H9 (cell line): Measurements from ENCODE around the gene CLMN. TPM values are rescaled to one million over a fixed set of nuclear protein-coding genes. Genes with fewer than 3 reads are reported as not detected.

ENCODE experiments used
- DNase-seq: peaks from one replicate; pipeline ENCODE4 v3.0.0-alpha.2; 2017
- H2AFZ ChIP-seq: one replicate; pipeline ENCODE4 v1.6.1; 2013; ENCODE audit warnings: mild to moderate bottlenecking, low read length, control low read depth, moderate library complexity
- H2AK5ac ChIP-seq: 2 replicates; pipeline ENCODE4 v1.6.1; 2013; ENCODE audit warnings: low read length, control low read depth, mixed read lengths; ENCODE audit not compliant: insufficient read length
- H2BK120ac ChIP-seq: one replicate; pipeline ENCODE4 v1.6.1; 2013; ENCODE audit warnings: low read depth, mild to moderate bottlenecking, low read length, control low read depth, inconsistent platforms; ENCODE audit not compliant: poor library complexity, severe bottlenecking
- H2BK12ac ChIP-seq: 2 replicates; pipeline ENCODE4 v1.6.1; 2013; ENCODE audit warnings: low read length, control low read depth, mixed read lengths, low read depth; ENCODE audit not compliant: insufficient read length
- H2BK15ac ChIP-seq: 2 replicates; pipeline ENCODE4 v1.6.1; 2013; ENCODE audit warnings: low read depth, low read length, control low read depth
- H2BK20ac ChIP-seq: one replicate; pipeline ENCODE4 v1.6.1; 2013; ENCODE audit warnings: low read depth, mild to moderate bottlenecking, low read length, control low read depth, inconsistent platforms; ENCODE audit not compliant: poor library complexity, severe bottlenecking
- H2BK5ac ChIP-seq: 2 replicates; pipeline ENCODE4 v1.6.1; 2013; ENCODE audit warnings: low read length, control low read depth, mixed read lengths; ENCODE audit not compliant: insufficient read length
- H3K14ac ChIP-seq: 2 replicates; pipeline ENCODE4 v1.6.1; 2013; ENCODE audit warnings: low read length, control low read depth; ENCODE audit not compliant: insufficient read depth
- H3K18ac ChIP-seq: 2 replicates; pipeline ENCODE4 v1.6.1; 2013; ENCODE audit warnings: low read depth, mild to moderate bottlenecking, mixed read lengths, low read length, control low read depth; ENCODE audit not compliant: insufficient read length
- H3K23ac ChIP-seq: 2 replicates; pipeline ENCODE4 v1.6.1; 2013; ENCODE audit warnings: low read length, control low read depth, mixed read lengths, low read depth; ENCODE audit not compliant: insufficient read length
- H3K23me2 ChIP-seq: 2 replicates; pipeline ENCODE4 v1.6.1; 2013; ENCODE audit warnings: low read depth, mild to moderate bottlenecking, mixed read lengths, low read length, control low read depth; ENCODE audit not compliant: insufficient read length, poor library complexity, severe bottlenecking
- H3K27ac ChIP-seq: 2 replicates; pipeline ENCODE4 v1.5.1; 2013; ENCODE audit warnings: low read length, control low read depth, mixed read lengths, low read depth; ENCODE audit not compliant: insufficient read length
- H3K27me3 ChIP-seq: 2 replicates; pipeline ENCODE4 v1.6.1; 2013; ENCODE audit warnings: low read length, control low read depth, inconsistent platforms; ENCODE audit not compliant: insufficient read depth
- H3K4ac ChIP-seq: 2 replicates; pipeline ENCODE4 v1.6.1; 2013; ENCODE audit warnings: low read depth, mild to moderate bottlenecking, control low read depth, inconsistent platforms, low read length, moderate library complexity
- H3K4me1 ChIP-seq: 2 replicates; pipeline ENCODE4 v1.6.1; 2013; ENCODE audit warnings: low read length, control low read depth, inconsistent platforms; ENCODE audit not compliant: insufficient read depth
- H3K4me2 ChIP-seq: 2 replicates; pipeline ENCODE4 v1.6.1; 2013; ENCODE audit warnings: low read length, control low read depth, mixed read lengths; ENCODE audit not compliant: insufficient read length, insufficient read depth
- H3K56ac ChIP-seq: 2 replicates; pipeline ENCODE4 v1.6.1; 2013; ENCODE audit warnings: low read depth, mild to moderate bottlenecking, mixed read lengths, low read length, control low read depth; ENCODE audit not compliant: insufficient read length
- H3K79me1 ChIP-seq: 2 replicates; pipeline ENCODE4 v1.6.1; 2013; ENCODE audit warnings: low read depth, mild to moderate bottlenecking, moderate library complexity, low read length, control low read depth, inconsistent platforms; ENCODE audit not compliant: insufficient read depth, poor library complexity, severe bottlenecking
- H3K79me2 ChIP-seq: 2 replicates; pipeline ENCODE4 v1.6.1; 2013; ENCODE audit warnings: low read length, control low read depth, inconsistent platforms; ENCODE audit not compliant: insufficient read depth
- H3K9ac ChIP-seq: 2 replicates; pipeline ENCODE4 v1.6.1; 2013; ENCODE audit warnings: low read length, control low read depth, mixed read lengths; ENCODE audit not compliant: insufficient read length; ENCODE audit errors: extremely low read depth
- H3K9me3 ChIP-seq: one replicate; pipeline ENCODE4 v1.6.1; 2013; ENCODE audit warnings: low read depth, low read length, inconsistent platforms; ENCODE audit not compliant: control insufficient read depth
- H3T11ph ChIP-seq: one replicate; pipeline ENCODE4 v1.6.1; 2013; ENCODE audit warnings: mild to moderate bottlenecking, low read length, control low read depth, inconsistent platforms
- H4K20me1 ChIP-seq: one replicate; pipeline ENCODE4 v1.6.1; 2013; ENCODE audit not compliant: control insufficient read depth, insufficient read length, insufficient read depth
- H4K5ac ChIP-seq: 2 replicates; pipeline ENCODE4 v1.6.1; 2013; ENCODE audit warnings: low read depth, mild to moderate bottlenecking, mixed read lengths, low read length, control low read depth; ENCODE audit not compliant: insufficient read length
- H4K8ac ChIP-seq: replicated peaks from 2 replicates; pipeline ENCODE4 v1.6.1; 2013; ENCODE audit warnings: low read length, control low read depth, mixed read lengths, low read depth; ENCODE audit not compliant: insufficient read length
- H4K91ac ChIP-seq: 2 replicates; pipeline ENCODE4 v1.6.1; 2013; ENCODE audit warnings: low read depth, mild to moderate bottlenecking, moderate library complexity, mixed read lengths, low read length, control low read depth; ENCODE audit not compliant: insufficient read length
- H3K27ac Mint-ChIP-seq, 3 experiments: 2 replicates in 2 of 3; 3 replicates in 1 of 3; pipeline ENCODE4 v1.8.0; 2020 to 2021; ENCODE audit warnings: mixed read lengths in 3 of 3, mild to moderate bottlenecking in 1 of 3, moderate library complexity in 1 of 3
- H3K27me3 Mint-ChIP-seq: 2 replicates; pipeline ENCODE4 v1.8.0; 2021; ENCODE audit warnings: low read depth, mild to moderate bottlenecking, moderate library complexity, mixed read lengths
- H3K36me3 Mint-ChIP-seq, 3 experiments: 2 replicates in 2 of 3; 3 replicates in 1 of 3; pipeline ENCODE4 v1.8.0; 2020 to 2021; ENCODE audit warnings: low read depth in 3 of 3, mixed read lengths in 3 of 3; ENCODE audit not compliant: insufficient read depth in 1 of 3
- H3K4me1 Mint-ChIP-seq, 2 experiments: 2 replicates each; pipeline ENCODE4 v1.8.0; 2020; ENCODE audit warnings: mixed read lengths in 2 of 2
- H3K4me3 Mint-ChIP-seq, 2 experiments: 2 replicates in 1 of 2; 3 replicates in 1 of 2; pipeline ENCODE4 v1.8.0; 2020 to 2021; ENCODE audit warnings: mild to moderate bottlenecking in 2 of 2, mixed read lengths in 2 of 2, moderate library complexity in 1 of 2
- H3K9me3 Mint-ChIP-seq, 2 experiments: 2 replicates in 1 of 2; 3 replicates in 1 of 2; pipeline ENCODE4 v1.8.0; 2020; ENCODE audit warnings: mild to moderate bottlenecking in 2 of 2, mixed read lengths in 2 of 2, moderate library complexity in 1 of 2
- WGBS: extraction: QIAGEN DNeasy Blood & Tissue Kit; methylation state at CpG from one replicate; pipeline ENCODE4 v1.1.7; 2013; ENCODE audit warnings: missing lambda C conversion rate, low lambda C conversion rate, mixed read lengths; ENCODE audit not compliant: insufficient read length; ENCODE audit errors: extremely low coverage; 5-methylcytosine and 5-hydroxymethylcytosine counted together
- total RNA-seq: library from RNA; stranded (reverse); gene quantifications from 2 replicates; pipeline ENCODE4 v1.2.1, GENCODE V29; 2021
- TF ChIP-seq, protein P1 (sequence below): fragments of 200-600 bp; sonication (generic); conservative IDR thresholded peaks from 3 replicates; pipeline ENCODE4 v1.8.0; 2021; ENCODE audit warnings: antibody characterized with exemption, mild to moderate bottlenecking

The CLMN gene
- total RNA-seq, 1 experiment from 2014 or later: 7.6 TPM

DNA sequence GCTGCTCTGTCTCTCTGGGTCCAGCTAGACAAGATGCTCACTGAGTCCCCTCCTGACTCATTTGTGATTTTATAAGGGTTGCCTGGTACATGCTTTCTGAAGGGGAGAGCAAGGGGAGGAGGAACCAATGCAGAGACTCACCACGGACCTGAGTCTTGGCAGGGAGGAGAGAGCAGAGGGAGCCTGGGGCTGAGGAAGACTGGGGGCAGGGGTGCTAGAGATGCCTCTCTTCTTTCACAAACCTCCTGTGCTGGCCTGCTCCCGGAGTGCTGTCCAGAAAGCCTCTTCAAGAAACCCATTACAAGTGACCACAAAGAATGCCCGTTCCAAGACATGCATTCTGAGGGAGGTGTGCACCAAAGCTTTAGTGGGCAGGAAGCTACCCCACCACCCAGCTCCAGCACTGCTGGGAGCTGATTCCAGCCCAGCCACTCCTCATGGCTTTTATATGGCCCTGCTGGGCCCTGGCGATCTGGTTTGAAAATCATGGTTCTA, 129.3 kb downstream of the CLMN start:
- Histone ChIP-seq H3K56ac (no peak overlapping the region), H3K23me2 (no peaks in the 10 kb centered on the region), H3K27ac (no peak overlapping the region), H2BK5ac (no peak overlapping the region), H2BK15ac (no peak overlapping the region), H2BK12ac (no peak overlapping the region), H2BK120ac (no peak overlapping the region), H4K5ac (no peak overlapping the region), H3K23ac (no peak overlapping the region), H3K27me3 (no peaks in the 10 kb centered on the region), H4K91ac (no peak overlapping the region), H2BK20ac (no peak overlapping the region), H3K9me3 (no peaks in the 10 kb centered on the region), H3K79me2 (no peaks in the 10 kb centered on the region), H2AFZ (no peak overlapping the region), H3K9ac (no peak overlapping the region), H2AK5ac (no peak overlapping the region), H3K79me1 (no peaks in the 10 kb centered on the region), H3T11ph (no peak overlapping the region), H3K14ac (no peak overlapping the region), H4K8ac (no peak overlapping the region), H3K18ac (no peak overlapping the region), H3K4ac (no peak overlapping the region), H4K20me1 (no peaks in the 10 kb centered on the region), H3K4me2 (no peak overlapping the region), H3K4me1 (0 out of 2 replicates have a peak, but pooled peaks cover 2% of the 10 kb centered on the region)
- no peak for DNase-seq
- TF ChIP-seq, protein P1, sequence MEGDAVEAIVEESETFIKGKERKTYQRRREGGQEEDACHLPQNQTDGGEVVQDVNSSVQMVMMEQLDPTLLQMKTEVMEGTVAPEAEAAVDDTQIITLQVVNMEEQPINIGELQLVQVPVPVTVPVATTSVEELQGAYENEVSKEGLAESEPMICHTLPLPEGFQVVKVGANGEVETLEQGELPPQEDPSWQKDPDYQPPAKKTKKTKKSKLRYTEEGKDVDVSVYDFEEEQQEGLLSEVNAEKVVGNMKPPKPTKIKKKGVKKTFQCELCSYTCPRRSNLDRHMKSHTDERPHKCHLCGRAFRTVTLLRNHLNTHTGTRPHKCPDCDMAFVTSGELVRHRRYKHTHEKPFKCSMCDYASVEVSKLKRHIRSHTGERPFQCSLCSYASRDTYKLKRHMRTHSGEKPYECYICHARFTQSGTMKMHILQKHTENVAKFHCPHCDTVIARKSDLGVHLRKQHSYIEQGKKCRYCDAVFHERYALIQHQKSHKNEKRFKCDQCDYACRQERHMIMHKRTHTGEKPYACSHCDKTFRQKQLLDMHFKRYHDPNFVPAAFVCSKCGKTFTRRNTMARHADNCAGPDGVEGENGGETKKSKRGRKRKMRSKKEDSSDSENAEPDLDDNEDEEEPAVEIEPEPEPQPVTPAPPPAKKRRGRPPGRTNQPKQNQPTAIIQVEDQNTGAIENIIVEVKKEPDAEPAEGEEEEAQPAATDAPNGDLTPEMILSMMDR: no peak
- peaks cover 10 to 17% of the 10 kb centered on the region in 2 experiments; a peak in 4 of 5 replicates for H3K9me3 Mint-ChIP-seq
- peaks cover 4% of the 10 kb centered on the region for H3K27me3 Mint-ChIP-seq
- no CpG with 5 or more reads among the region's 4 CpGs for WGBS
- H3K4me1 Mint-ChIP-seq: peaks cover 2 to 11% of the 10 kb centered on the region in 2 experiments
- no peak overlapping the region for H3K4me3 Mint-ChIP-seq
- H3K36me3 Mint-ChIP-seq: peaks cover 4 to 17% (median 5%) of the 10 kb centered on the region in 3 experiments; a peak in 5 of 7 replicates
- H3K27ac Mint-ChIP-seq: peak overlapping the region in 1 of 3 experiments; percentile 33; a peak in 1 of 7 replicates
